ENCODE measurements around the gene LRRC8C. TPM values are rescaled to one million over a fixed set of nuclear protein-coding genes. Genes with fewer than 3 reads are reported as not detected.
"Not testable (repeated sequence)": the region's sequence is repeated elsewhere in the genome, so short reads cannot be mapped to it uniquely, and the experiment has no call there.

Gene LRRC8C
- polyA plus RNA-seq, 3 donors = 5.7 to 8.6 (median 6.7) TPM

GRCh38 chr1:89688607-89689006 lies 55.7 kb downstream of the LRRC8C start:
- DNase-seq (ENCODE audit: extremely low read depth in 1 of 11, low read depth in 9 of 11, low spot score in 4 of 11) = no peak

GRCh38 chr1:89689234-89689633 lies 56.3 kb downstream of the LRRC8C start:
- DNase-seq (ENCODE audit: extremely low read depth in 1 of 11, low read depth in 9 of 11, low spot score in 4 of 11) = no peak

DNA sequence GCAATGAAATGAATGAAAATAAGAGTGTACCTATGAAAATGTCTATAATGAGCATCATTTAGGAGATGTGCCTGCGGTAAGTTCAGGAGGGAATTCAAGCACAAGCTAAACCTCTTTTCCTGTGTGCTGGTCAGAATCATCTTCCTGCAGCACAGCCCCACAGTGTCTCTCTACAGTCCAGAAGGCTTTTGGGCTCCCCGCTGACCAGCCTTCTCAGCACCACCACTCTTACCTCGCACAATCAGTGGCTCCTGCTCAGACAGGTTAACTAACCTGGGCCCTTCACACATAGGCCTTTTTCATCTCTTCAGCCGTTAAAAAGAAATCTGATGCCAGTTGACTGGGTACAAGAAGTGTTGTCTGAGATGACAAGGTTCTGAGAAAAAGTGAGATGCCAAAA lies 57.7 kb downstream of the LRRC8C start:
- no peak for DNase-seq (ENCODE audit: extremely low read depth in 1 of 11, low read depth in 9 of 11, low spot score in 4 of 11)

- DNase-seq (ENCODE audit: extremely low read depth in 1 of 11, low read depth in 9 of 11, low spot score in 4 of 11) = peak in 1 of 11 donors; percentile 36
Observed at GRCh38 chr1:89692601-89693521, 59.9 kb downstream of the LRRC8C start.

GRCh38 chr1:89695847-89696246 lies 62.9 kb downstream of the LRRC8C start:
- no peak for DNase-seq (ENCODE audit: extremely low read depth in 1 of 11, low read depth in 9 of 11, low spot score in 4 of 11)

- peak in 1 of 11 donors; percentile 41 for DNase-seq (ENCODE audit: extremely low read depth in 1 of 11, low read depth in 9 of 11, low spot score in 4 of 11)
Observed at GRCh38 chr1:89697383-89697782, 64.5 kb downstream of the LRRC8C start.

- no peak for DNase-seq (ENCODE audit: extremely low read depth in 1 of 11, low read depth in 9 of 11, low spot score in 4 of 11)
Observed at GRCh38 chr1:89698020-89698560, 65.2 kb downstream of the LRRC8C start.

GRCh38 chr1:89698624-89699023 lies 65.7 kb downstream of the LRRC8C start:
- no peak for DNase-seq (ENCODE audit: extremely low read depth in 1 of 11, low read depth in 9 of 11, low spot score in 4 of 11)

- no peak for DNase-seq (ENCODE audit: extremely low read depth in 1 of 11, low read depth in 9 of 11, low spot score in 4 of 11)
Observed at GRCh38 chr1:89699451-89699986, 66.6 kb downstream of the LRRC8C start.

GRCh38 chr1:89701746-89702241 lies 68.9 kb downstream of the LRRC8C start:
- DNase-seq (ENCODE audit: extremely low read depth in 1 of 11, low read depth in 9 of 11, low spot score in 4 of 11) = no peak

DNA sequence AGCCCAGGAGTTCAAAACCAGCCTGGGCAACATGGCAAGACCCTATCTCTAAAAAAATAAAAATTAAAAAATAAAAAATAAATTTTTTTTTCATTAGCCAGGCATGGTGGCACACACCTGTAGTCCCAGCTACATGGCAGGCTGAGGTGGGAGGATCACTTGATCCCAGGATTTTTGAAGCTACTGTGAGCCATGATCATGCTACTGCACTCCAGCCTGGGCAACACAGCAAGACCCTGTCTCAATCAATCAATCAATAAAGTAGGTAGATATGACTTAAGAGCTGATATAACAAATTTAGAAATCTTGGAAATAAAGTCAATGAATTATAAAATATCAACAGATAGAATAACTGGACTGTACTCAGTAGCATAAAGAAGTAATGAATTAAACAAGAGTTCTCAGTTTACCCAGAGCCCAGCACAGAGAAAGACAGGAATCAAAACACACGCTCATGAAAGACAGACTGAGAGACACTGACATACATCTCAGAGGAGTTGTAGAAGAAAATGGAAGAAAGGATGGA lies 69.7 kb downstream of the LRRC8C start:
- DNase-seq (ENCODE audit: extremely low read depth in 1 of 11, low read depth in 9 of 11, low spot score in 4 of 11) = no peak

DNA sequence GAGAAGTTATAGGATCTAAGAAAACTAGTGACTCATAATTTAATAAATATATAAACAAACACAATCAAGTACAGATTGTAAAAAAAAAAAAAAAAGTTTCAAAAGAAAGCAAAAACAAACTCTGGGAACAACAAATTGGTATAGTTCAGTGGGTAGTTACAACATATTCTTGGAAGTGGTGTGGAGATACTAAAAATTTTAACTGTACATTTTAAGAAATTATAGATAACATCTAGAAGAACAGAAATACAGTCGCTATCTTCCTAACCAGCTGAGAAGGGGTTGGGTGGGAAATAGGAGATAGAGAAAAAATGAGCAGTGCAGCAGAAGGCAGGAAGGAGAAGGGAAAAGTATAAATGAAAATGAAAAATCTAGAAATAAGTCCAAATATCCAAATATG lies 70.5 kb downstream of the LRRC8C start:
- no peak for DNase-seq (ENCODE audit: extremely low read depth in 1 of 11, low read depth in 9 of 11, low spot score in 4 of 11)

DNA sequence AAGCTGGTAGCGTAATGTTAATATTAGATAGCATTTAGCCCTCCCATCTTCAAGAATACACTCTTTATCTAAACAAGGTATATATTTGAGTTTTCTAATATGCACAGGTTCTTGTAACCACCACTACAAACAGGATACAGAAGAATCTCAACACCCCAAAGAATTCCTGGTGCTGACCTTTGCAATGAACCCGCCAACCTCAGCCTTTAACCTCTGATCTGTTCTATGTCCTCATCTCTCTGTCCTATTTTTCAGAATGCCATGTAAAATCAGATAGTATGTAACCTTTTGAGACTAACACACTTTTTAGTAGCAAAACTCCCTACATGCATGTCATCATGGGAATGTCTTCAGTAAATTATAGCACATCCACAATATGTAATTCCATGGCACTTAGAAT lies 71.1 kb downstream of the LRRC8C start:
- no peak for DNase-seq (ENCODE audit: extremely low read depth in 1 of 11, low read depth in 9 of 11, low spot score in 4 of 11)

GRCh38 chr1:89704885-89705284 lies 72.0 kb downstream of the LRRC8C start:
- not testable (repeated sequence) for DNase-seq (ENCODE audit: extremely low read depth in 1 of 11, low read depth in 9 of 11, low spot score in 4 of 11)

DNA sequence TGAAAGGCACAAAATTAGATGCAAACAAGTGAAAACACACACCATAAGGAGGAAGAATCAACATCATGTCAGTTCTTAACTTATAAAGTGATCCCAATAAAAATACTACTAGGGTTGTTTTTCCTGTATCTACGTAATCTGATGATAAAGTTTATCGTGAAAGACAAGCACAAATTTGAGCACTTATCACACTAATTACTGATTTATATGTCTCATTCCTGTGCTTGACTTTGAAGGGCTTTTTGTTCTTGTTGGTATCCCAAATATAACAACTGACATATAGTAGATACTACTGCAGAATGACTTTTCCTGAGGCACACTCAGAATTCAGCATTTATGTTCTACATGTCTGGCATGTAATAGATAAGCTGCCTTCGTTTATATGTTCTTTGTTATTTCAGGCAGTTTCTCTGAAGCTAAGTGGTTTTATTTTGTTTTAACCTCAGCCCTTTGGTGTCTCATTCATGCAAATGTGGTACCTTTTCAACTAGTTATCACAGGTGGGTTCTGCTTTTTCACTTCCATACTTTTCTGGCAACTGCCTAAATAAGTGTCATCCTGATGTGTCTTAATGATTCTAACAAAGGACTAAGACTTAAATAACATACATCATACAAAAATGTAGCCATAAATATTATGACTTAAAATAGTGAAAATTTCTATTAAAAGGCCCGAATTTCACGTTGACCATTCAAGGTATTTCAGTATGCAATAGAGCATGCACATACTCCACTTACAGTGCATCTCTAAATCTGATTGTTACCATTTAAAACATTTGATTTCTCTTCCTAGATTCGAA lies 73.2 kb downstream of the LRRC8C start:
- DNase-seq (ENCODE audit: extremely low read depth in 1 of 11, low read depth in 9 of 11, low spot score in 4 of 11) = no peak

DNA sequence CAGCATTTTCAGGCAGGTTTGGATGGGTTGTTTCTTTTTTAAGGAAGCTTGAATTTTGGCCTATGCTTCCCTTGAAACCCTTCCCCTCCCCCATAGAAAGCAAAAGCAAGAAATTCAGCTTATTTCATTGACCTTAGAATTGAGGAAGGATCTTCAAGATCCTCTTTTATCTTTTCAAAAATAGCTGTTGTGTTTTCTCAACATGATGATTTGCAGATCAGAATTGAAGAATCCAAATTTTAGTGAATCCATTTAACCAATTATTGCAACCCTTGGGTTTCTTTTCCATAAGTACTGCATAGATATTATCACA lies 73.7 kb downstream of the LRRC8C start:
- no peak for DNase-seq (ENCODE audit: extremely low read depth in 1 of 11, low read depth in 9 of 11, low spot score in 4 of 11)

GRCh38 chr1:89708751-89709375 lies 75.9 kb downstream of the LRRC8C start:
- no peak for DNase-seq (ENCODE audit: extremely low read depth in 1 of 11, low read depth in 9 of 11, low spot score in 4 of 11)

GRCh38 chr1:89710498-89711139 lies 77.7 kb downstream of the LRRC8C start:
- DNase-seq (ENCODE audit: extremely low read depth in 1 of 11, low read depth in 9 of 11, low spot score in 4 of 11) = no peak

All from renal cortex interstitium (tissue), 11 donors.